Keratinocyte (primary cell): ENCODE data around the gene SYMPK. TPM values are rescaled to one million over a fixed set of nuclear protein-coding genes. Genes with fewer than 3 reads are reported as not detected.
A peak's percentile ranks its signal among the peaks of the same experiment; 100 is the strongest.

Experiments used
- DNase-seq: peaks from one replicate; pipeline ENCODE4 v3.0.0-alpha.2; 2011; ENCODE audit warnings: low read depth, missing footprints, low spot score
- FAIRE-seq: peaks from 2 replicates; lab custom pipeline; 2011; peaks lifted over from hg19 to GRCh38; lab: Jason Lieb, UNC
- H2AFZ ChIP-seq: 2 replicates; pipeline ENCODE4 v1.6.0; 2012; ENCODE audit warnings: low read length, control low read depth, inconsistent platforms; ENCODE audit not compliant: control insufficient read depth
- H3K27ac ChIP-seq: 2 replicates; pipeline ENCODE4 v1.5.1; 2011; ENCODE audit warnings: low read length; ENCODE audit not compliant: control insufficient read depth, insufficient read depth
- H3K27me3 ChIP-seq: 3 replicates; pipeline ENCODE4 v1.6.0; 2011; ENCODE audit warnings: low read length; ENCODE audit not compliant: control insufficient read depth, insufficient read depth; ENCODE audit errors: extremely low read depth
- H3K36me3 ChIP-seq, 2 experiments: 2 replicates in 1 of 2; 3 replicates in 1 of 2; pipeline ENCODE4 v1.5.1; 2011; ENCODE audit warnings: low read length in 2 of 2, mild to moderate bottlenecking in 1 of 2; ENCODE audit not compliant: control insufficient read depth in 2 of 2, insufficient read depth in 2 of 2; ENCODE audit errors: extremely low read depth in 1 of 2
- H3K4me1 ChIP-seq: 3 replicates; pipeline ENCODE4 v1.5.1; 2011; ENCODE audit warnings: low read length; ENCODE audit not compliant: control insufficient read depth, insufficient read depth; ENCODE audit errors: extremely low read depth
- H3K4me2 ChIP-seq: 3 replicates; pipeline ENCODE4 v1.6.0; 2011; ENCODE audit warnings: low read depth, low read length; ENCODE audit not compliant: control insufficient read depth, insufficient read depth; ENCODE audit errors: extremely low read depth
- H3K4me3 ChIP-seq, 3 experiments: fragments of 200-600 bp in 1 of 3; sonication (generic) in 1 of 3; 2 replicates in 2 of 3; 3 replicates in 1 of 3; pipeline ENCODE4 v1.5.1; 2011 to 2016; ENCODE audit warnings: low read length in 3 of 3, mild to moderate bottlenecking in 3 of 3, control low read depth in 2 of 3, inconsistent platforms in 1 of 3, low read depth in 1 of 3, mixed read lengths in 1 of 3, mixed run types in 1 of 3, moderate library complexity in 1 of 3; ENCODE audit not compliant: control insufficient read depth in 2 of 3, insufficient read depth in 2 of 3; ENCODE audit errors: extremely low read depth in 1 of 3
- H3K79me2 ChIP-seq: 2 replicates; pipeline ENCODE4 v1.6.0; 2012; ENCODE audit warnings: low read length; ENCODE audit not compliant: control insufficient read depth, insufficient read depth
- H3K9ac ChIP-seq: 3 replicates; pipeline ENCODE4 v1.6.0; 2011; ENCODE audit warnings: low read length; ENCODE audit not compliant: control insufficient read depth, insufficient read depth; ENCODE audit errors: extremely low read depth
- H3K9me1 ChIP-seq: 3 replicates; pipeline ENCODE4 v1.6.0; 2011; ENCODE audit warnings: low read length; ENCODE audit not compliant: control insufficient read depth, insufficient read depth; ENCODE audit errors: extremely low read depth
- H3K9me3 ChIP-seq: 2 replicates; pipeline ENCODE4 v1.5.1; 2012; ENCODE audit warnings: low read depth, low read length; ENCODE audit not compliant: control insufficient read depth
- H4K20me1 ChIP-seq: 3 replicates; pipeline ENCODE4 v1.6.0; 2011; ENCODE audit warnings: low read length; ENCODE audit not compliant: control insufficient read depth, insufficient read depth; ENCODE audit errors: extremely low read depth
- EZH2 ChIP-seq: IDR thresholded peaks from one replicate; pipeline ENCODE4 v1.6.1; 2012; ENCODE audit warnings: inconsistent platforms, mild to moderate bottlenecking, low read length, moderate library complexity
- dilution Hi-C: fragments of 300-500 bp; cut with MboI; formaldehyde crosslinking; loops from one replicate; pipeline ENCODE4 v1.7.0; 2020; ENCODE audit warnings: low sequenced_read_pairs; ENCODE audit not compliant: extremely low pct_ligation_motif_present
- polyA plus RNA-seq, 5 experiments: library from polyadenylated mRNA; depleted of rRNA in 3 of 5; stranded (reverse) in 3 of 5; stranded (forward) in 1 of 5; unstranded in 1 of 5; fragments of >200 nt; gene quantifications; 1 replicate in 1 of 5; 2 replicates in 3 of 5; 3 replicates in 1 of 5; pipeline versions ENCODE4 v1.2.1 to v1.2.3, GENCODE V29; 2011 to 2012; ENCODE audit warnings: missing spikeins in 2 of 5, low read depth in 1 of 5, low replicate concordance in 1 of 5
- TF ChIP-seq, protein P1 (sequence below), 3 experiments: IDR thresholded peaks in 1 of 3; conservative IDR thresholded peaks in 1 of 3; optimal IDR thresholded peaks in 1 of 3; 2 replicates in 2 of 3; 3 replicates in 1 of 3; pipeline versions ENCODE3 to v1.5.1; 2011; ENCODE audit warnings: low read length in 3 of 3, mild to moderate bottlenecking in 3 of 3, moderate library complexity in 2 of 3, control low read depth in 1 of 3, inconsistent platforms in 1 of 3; ENCODE audit not compliant: insufficient read depth in 2 of 3; ENCODE audit errors: extremely low read depth in 1 of 3

Gene SYMPK
- polyA plus RNA-seq, 1 donor (not counting 4 experiments of a cell fraction or from before 2014, with no cell fraction given) = 56.0 TPM

- no peak for FAIRE-seq
- peaks cover 6% of the 10 kb centered on the region for H3K4me1 ChIP-seq
- H3K9me1 ChIP-seq = no peaks in the 10 kb centered on the region
- DNase-seq = no peak
- peaks cover 6 to 7% of the 10 kb centered on the region in 2 experiments for H3K36me3 ChIP-seq
- no peaks in the 10 kb centered on the region for H4K20me1 ChIP-seq
- no peaks in the 10 kb centered on the region for H3K9me3 ChIP-seq
- H3K4me3 ChIP-seq = peak within 1 kb of the TSS; percentile 81 to 94 (median 90)
- dilution Hi-C loops = no loop called here
- H3K79me2 ChIP-seq = peaks cover 2% of the 10 kb centered on the region
- peak within 1 kb of the TSS; percentile 81 for H3K4me2 ChIP-seq
- H3K27ac ChIP-seq = peak within 1 kb of the TSS; percentile 40
- TF ChIP-seq EZH2 = no peak
- TF ChIP-seq, protein P1, sequence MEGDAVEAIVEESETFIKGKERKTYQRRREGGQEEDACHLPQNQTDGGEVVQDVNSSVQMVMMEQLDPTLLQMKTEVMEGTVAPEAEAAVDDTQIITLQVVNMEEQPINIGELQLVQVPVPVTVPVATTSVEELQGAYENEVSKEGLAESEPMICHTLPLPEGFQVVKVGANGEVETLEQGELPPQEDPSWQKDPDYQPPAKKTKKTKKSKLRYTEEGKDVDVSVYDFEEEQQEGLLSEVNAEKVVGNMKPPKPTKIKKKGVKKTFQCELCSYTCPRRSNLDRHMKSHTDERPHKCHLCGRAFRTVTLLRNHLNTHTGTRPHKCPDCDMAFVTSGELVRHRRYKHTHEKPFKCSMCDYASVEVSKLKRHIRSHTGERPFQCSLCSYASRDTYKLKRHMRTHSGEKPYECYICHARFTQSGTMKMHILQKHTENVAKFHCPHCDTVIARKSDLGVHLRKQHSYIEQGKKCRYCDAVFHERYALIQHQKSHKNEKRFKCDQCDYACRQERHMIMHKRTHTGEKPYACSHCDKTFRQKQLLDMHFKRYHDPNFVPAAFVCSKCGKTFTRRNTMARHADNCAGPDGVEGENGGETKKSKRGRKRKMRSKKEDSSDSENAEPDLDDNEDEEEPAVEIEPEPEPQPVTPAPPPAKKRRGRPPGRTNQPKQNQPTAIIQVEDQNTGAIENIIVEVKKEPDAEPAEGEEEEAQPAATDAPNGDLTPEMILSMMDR (optimal IDR thresholded peaks at IDR 0.05 in 1 of 3, IDR thresholded peaks at IDR 0.05 in 1 of 3, conservative IDR thresholded peaks at IDR 0.05 in 1 of 3; ENCODE audit: extremely low read depth in 1 of 3, insufficient read depth in 2 of 3, low read length in 3 of 3) = no peak
- H3K27me3 ChIP-seq = no peaks in the 10 kb centered on the region
- H2AFZ ChIP-seq = peak within 1 kb of the TSS; percentile 96
- peak within 1 kb of the TSS; percentile 79 for H3K9ac ChIP-seq
Observed at GRCh38 chr19:45901912-45902650, 39.1 kb upstream of the SYMPK start, which contains the start of gene MYPOP. TSS of gene MYPOP (minus strand) at chr19:45902613. CDS start at chr19:45901773, 840 bp downstream.

DNA sequence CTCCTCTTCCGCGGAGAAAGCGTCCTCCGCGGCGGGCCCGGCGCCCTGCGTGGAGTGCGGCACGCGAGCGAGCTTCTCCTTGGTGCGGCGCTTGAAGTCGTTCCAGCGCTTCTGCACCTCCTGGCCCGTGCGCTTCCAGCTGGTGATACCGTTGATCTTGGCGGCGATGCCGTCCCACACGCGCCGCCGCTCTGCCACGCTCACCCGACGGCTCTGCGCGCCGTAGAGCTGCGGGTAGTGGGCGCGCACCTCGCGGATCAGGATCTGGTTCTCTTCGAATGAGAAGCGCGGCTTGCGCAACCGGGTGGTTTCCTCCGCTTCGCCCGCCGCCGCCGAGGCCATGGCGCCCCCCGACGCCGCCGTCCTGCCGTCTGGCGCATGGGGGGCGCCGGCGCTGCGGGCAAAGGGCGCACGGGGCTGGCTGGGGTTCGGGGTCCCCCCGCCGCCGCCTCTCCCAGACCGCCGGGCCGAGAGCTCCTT, 38.5 kb upstream of the SYMPK start:
- no peak for DNase-seq
- peak overlapping the region; percentile 79 for H3K9ac ChIP-seq
- no peak for TF ChIP-seq EZH2
- TF ChIP-seq, protein P1 (optimal IDR thresholded peaks at IDR 0.05 in 1 of 3, IDR thresholded peaks at IDR 0.05 in 1 of 3, conservative IDR thresholded peaks at IDR 0.05 in 1 of 3; ENCODE audit: extremely low read depth in 1 of 3, insufficient read depth in 2 of 3, low read length in 3 of 3) = no peak

More for the DNA sequence above, 38.5 kb upstream of the SYMPK start:
- peak overlapping the region; percentile 81 to 94 (median 90) for H3K4me3 ChIP-seq
- H2AFZ ChIP-seq = peak overlapping the region; percentile 60
- peaks cover 6 to 7% of the 10 kb centered on the region in 2 experiments for H3K36me3 ChIP-seq
- H4K20me1 ChIP-seq = no peaks in the 10 kb centered on the region
- no peak overlapping the region for H3K27ac ChIP-seq
- dilution Hi-C loops = no loop called here
- peaks cover 2% of the 10 kb centered on the region for H3K79me2 ChIP-seq
- H3K4me1 ChIP-seq = peaks cover 6% of the 10 kb centered on the region
- peak overlapping the region; percentile 74 for H3K4me2 ChIP-seq
- no peaks in the 10 kb centered on the region for H3K27me3 ChIP-seq
- FAIRE-seq = no peak
- H3K9me1 ChIP-seq = no peaks in the 10 kb centered on the region
- no peaks in the 10 kb centered on the region for H3K9me3 ChIP-seq
